HEK293 (cell line): ENCODE results near the gene ABAT.
A peak's percentile ranks its signal among the peaks of the same experiment; 100 is the strongest.

Source experiments
- CTCF ChIA-PET: fragments of 350-600 bp; formaldehyde crosslinking; extraction: SDS; loops from one replicate; lab custom pipeline; 2021; ENCODE audit warnings: antibody characterized with exemption; lab: Yijun Ruan, JAX
- POLR2A ChIA-PET: fragments of 300-600 bp; formaldehyde crosslinking; extraction: SDS; loops from one replicate; lab custom pipeline; 2020; ENCODE audit warnings: antibody characterized with exemption, inconsistent platforms; lab: Yijun Ruan, JAX
- H3K27ac ChIP-seq: fragments of 200-500 bp; sonication (Bioruptor generic); 2 replicates; pipeline ENCODE4 v1.5.1; 2014; ENCODE audit warnings: low read depth, low read length, control low read depth, inconsistent platforms; ENCODE audit errors: extremely low read depth
- H3K36me3 ChIP-seq, 2 experiments: fragments of 200-500 bp in 1 of 2; sonication (Bioruptor generic) in 1 of 2; 1 replicate in 1 of 2; 2 replicates in 1 of 2; pipeline ENCODE4 v1.5.1; 2014 to 2017; ENCODE audit warnings: inconsistent platforms in 2 of 2, low read length in 2 of 2; ENCODE audit not compliant: control insufficient read depth in 2 of 2, insufficient read depth in 1 of 2
- H3K4me1 ChIP-seq: fragments of 200-500 bp; sonication (Bioruptor generic); 2 replicates; pipeline ENCODE4 v1.5.1; 2014; ENCODE audit warnings: mild to moderate bottlenecking, low read length, inconsistent platforms; ENCODE audit not compliant: control insufficient read depth, insufficient read depth
- H3K4me3 ChIP-seq: 2 replicates; pipeline ENCODE4 v1.5.1; 2011; ENCODE audit warnings: low read depth, mild to moderate bottlenecking, control low read depth, low read length, moderate library complexity
- H3K9me3 ChIP-seq: fragments of 200-500 bp; sonication (Bioruptor generic); 2 replicates; pipeline ENCODE4 v1.5.1; 2014; ENCODE audit warnings: low read depth, low read length, inconsistent platforms; ENCODE audit not compliant: control insufficient read depth, insufficient read depth
- HOXD13 ChIP-seq: sonication (generic); formaldehyde crosslinking; IDR thresholded peaks from 2 replicates; pipeline ENCODE4 v1.8.0; 2022; ENCODE audit warnings: missing genetic modification reagents, borderline replicate concordance
- TCF7L2 ChIP-seq: IDR thresholded peaks from 2 replicates; pipeline ENCODE4 v1.6.1; 2011; ENCODE audit warnings: low read depth, mild to moderate bottlenecking, inconsistent platforms, low read length, moderate library complexity, borderline replicate concordance
- YY1 ChIP-seq: fragments of 450-650 bp; formaldehyde crosslinking; IDR thresholded peaks from 2 replicates; pipeline ENCODE4 v1.5.1; 2018; ENCODE audit warnings: missing biosample characterization, missing genetic modification characterization
- ZIC2 ChIP-seq: fragments of 450-650 bp; formaldehyde crosslinking; IDR thresholded peaks from 2 replicates; pipeline ENCODE4 v1.5.1; 2016; ENCODE audit warnings: missing biosample characterization, missing genetic modification characterization
- ZNF146 ChIP-seq: fragments of 450-650 bp; formaldehyde crosslinking; IDR thresholded peaks from 2 replicates; pipeline ENCODE4 v1.5.1; 2016; ENCODE audit warnings: missing biosample characterization, missing genetic modification characterization
- ZNF184 ChIP-seq: fragments of 450-650 bp; IDR thresholded peaks from 2 replicates; pipeline ENCODE4 v1.5.1; 2018; ENCODE audit warnings: missing biosample characterization, mild to moderate bottlenecking, missing genetic modification characterization
- ZNF19 ChIP-seq: fragments of 450-650 bp; formaldehyde crosslinking; IDR thresholded peaks from 2 replicates; pipeline ENCODE4; 2016; ENCODE audit warnings: missing biosample characterization, missing genetic modification characterization, low read depth
- ZNF214 ChIP-seq: fragments of 450-650 bp; formaldehyde crosslinking; IDR thresholded peaks from 2 replicates; pipeline ENCODE4 v1.5.1; 2017; ENCODE audit warnings: missing biosample characterization, mild to moderate bottlenecking, missing genetic modification characterization, borderline replicate concordance
- ZNF23 ChIP-seq: fragments of 450-650 bp; formaldehyde crosslinking; IDR thresholded peaks from 2 replicates; pipeline ENCODE4 v1.5.1; 2016; ENCODE audit warnings: missing biosample characterization, missing genetic modification characterization, borderline replicate concordance
- ZNF501 ChIP-seq: fragments of 450-650 bp; formaldehyde crosslinking; IDR thresholded peaks from 2 replicates; pipeline ENCODE4 v1.5.1; 2016; ENCODE audit warnings: missing biosample characterization, missing genetic modification characterization
- ZNF544 ChIP-seq: fragments of 450-650 bp; formaldehyde crosslinking; IDR thresholded peaks from 2 replicates; pipeline ENCODE4 v1.5.0; 2017; ENCODE audit warnings: missing biosample characterization, missing genetic modification characterization
- ZNF560 ChIP-seq: fragments of 450-650 bp; formaldehyde crosslinking; IDR thresholded peaks from 2 replicates; pipeline ENCODE4 v1.5.1; 2017; ENCODE audit warnings: missing biosample characterization, missing genetic modification characterization, borderline replicate concordance
- ZNF610 ChIP-seq: fragments of 450-650 bp; formaldehyde crosslinking; IDR thresholded peaks from 2 replicates; pipeline ENCODE4 v1.5.1; 2016; ENCODE audit warnings: missing biosample characterization, missing genetic modification characterization, borderline replicate concordance
- ZNF629 ChIP-seq: fragments of 450-650 bp; formaldehyde crosslinking; IDR thresholded peaks from 2 replicates; pipeline ENCODE4 v1.5.1; 2017; ENCODE audit warnings: missing biosample characterization, missing genetic modification characterization
- ZNF768 ChIP-seq: fragments of 450-650 bp; formaldehyde crosslinking; IDR thresholded peaks from 2 replicates; pipeline ENCODE4 v1.5.1; 2018; ENCODE audit warnings: missing biosample characterization, mild to moderate bottlenecking, missing genetic modification characterization
- TF ChIP-seq, protein P1 (sequence below): IDR thresholded peaks from 2 replicates; pipeline ENCODE4 v1.6.1; 2011; ENCODE audit warnings: mild to moderate bottlenecking, low read depth, low read length, borderline replicate concordance
- TF ChIP-seq, protein P2 (sequence below): fragments of 450-650 bp; formaldehyde crosslinking; IDR thresholded peaks from 2 replicates; pipeline ENCODE4 v1.5.1; 2016; ENCODE audit warnings: missing biosample characterization, missing genetic modification characterization
- TF ChIP-seq, protein P3 (sequence below): fragments of 450-650 bp; formaldehyde crosslinking; IDR thresholded peaks from 2 replicates; pipeline ENCODE4 v1.5.1; 2016; ENCODE audit warnings: missing biosample characterization, missing genetic modification characterization
- TF ChIP-seq, protein P4 (sequence below): fragments of 450-650 bp; formaldehyde crosslinking; IDR thresholded peaks from 2 replicates; pipeline ENCODE4 v1.5.1; 2016; ENCODE audit warnings: missing biosample characterization, missing genetic modification characterization
- TF ChIP-seq, protein P5 (sequence below): fragments of 450-650 bp; formaldehyde crosslinking; IDR thresholded peaks from 2 replicates; pipeline ENCODE4 v1.5.1; 2016; ENCODE audit warnings: missing biosample characterization, missing genetic modification characterization
- TF ChIP-seq, protein P6 (sequence below): fragments of 450-650 bp; formaldehyde crosslinking; IDR thresholded peaks from 2 replicates; pipeline ENCODE4 v1.5.1; 2016; ENCODE audit warnings: missing biosample characterization, missing genetic modification characterization

ABAT gene

GRCh38 chr16:8774208-8774607 is 99.8 kb downstream of the ABAT start:
- Histone ChIP-seq H3K27ac (no peak overlapping the region), H3K4me1 (no peaks in the 10 kb centered on the region), H3K4me3 (no peak overlapping the region), H3K36me3 (peaks cover 0 to 51% of the 10 kb centered on the region in 2 experiments; a peak in 1 of 3 replicates), H3K9me3 (no peaks in the 10 kb centered on the region)
- ChIA-PET CTCF (interaction anchor here (0.6 to 1.1 kb wide), 2 partner anchors 12 to 16 kb away, joined by 3 read pairs; no protein-coding TSS in a partner anchor), POLR2A (no interaction called here)
- TF ChIP-seq ZNF19 (tag by site-specific recombination) = no peak
- TF ChIP-seq ZNF184 = no peak
- no peak for TF ChIP-seq ZNF146
- TF ChIP-seq, protein P1, sequence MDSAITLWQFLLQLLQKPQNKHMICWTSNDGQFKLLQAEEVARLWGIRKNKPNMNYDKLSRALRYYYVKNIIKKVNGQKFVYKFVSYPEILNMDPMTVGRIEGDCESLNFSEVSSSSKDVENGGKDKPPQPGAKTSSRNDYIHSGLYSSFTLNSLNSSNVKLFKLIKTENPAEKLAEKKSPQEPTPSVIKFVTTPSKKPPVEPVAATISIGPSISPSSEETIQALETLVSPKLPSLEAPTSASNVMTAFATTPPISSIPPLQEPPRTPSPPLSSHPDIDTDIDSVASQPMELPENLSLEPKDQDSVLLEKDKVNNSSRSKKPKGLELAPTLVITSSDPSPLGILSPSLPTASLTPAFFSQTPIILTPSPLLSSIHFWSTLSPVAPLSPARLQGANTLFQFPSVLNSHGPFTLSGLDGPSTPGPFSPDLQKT = no peak
- TF ChIP-seq, protein P2, sequence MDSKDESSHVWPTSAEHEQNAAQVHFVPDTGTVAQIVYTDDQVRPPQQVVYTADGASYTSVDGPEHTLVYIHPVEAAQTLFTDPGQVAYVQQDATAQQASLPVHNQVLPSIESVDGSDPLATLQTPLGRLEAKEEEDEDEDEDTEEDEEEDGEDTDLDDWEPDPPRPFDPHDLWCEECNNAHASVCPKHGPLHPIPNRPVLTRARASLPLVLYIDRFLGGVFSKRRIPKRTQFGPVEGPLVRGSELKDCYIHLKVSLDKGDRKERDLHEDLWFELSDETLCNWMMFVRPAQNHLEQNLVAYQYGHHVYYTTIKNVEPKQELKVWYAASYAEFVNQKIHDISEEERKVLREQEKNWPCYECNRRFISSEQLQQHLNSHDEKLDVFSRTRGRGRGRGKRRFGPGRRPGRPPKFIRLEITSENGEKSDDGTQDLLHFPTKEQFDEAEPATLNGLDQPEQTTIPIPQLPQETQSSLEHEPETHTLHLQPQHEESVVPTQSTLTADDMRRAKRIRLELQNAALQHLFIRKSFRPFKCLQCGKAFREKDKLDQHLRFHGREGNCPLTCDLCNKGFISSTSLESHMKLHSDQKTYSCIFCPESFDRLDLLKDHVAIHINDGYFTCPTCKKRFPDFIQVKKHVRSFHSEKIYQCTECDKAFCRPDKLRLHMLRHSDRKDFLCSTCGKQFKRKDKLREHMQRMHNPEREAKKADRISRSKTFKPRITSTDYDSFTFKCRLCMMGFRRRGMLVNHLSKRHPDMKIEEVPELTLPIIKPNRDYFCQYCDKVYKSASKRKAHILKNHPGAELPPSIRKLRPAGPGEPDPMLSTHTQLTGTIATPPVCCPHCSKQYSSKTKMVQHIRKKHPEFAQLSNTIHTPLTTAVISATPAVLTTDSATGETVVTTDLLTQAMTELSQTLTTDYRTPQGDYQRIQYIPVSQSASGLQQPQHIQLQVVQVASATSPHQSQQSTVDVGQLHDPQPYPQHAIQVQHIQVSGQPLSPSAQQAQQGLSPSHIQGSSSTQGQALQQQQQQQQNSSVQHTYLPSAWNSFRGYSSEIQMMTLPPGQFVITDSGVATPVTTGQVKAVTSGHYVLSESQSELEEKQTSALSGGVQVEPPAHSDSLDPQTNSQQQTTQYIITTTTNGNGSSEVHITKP (tag by site-specific recombination) = no peak
- TF ChIP-seq ZNF501 (tag by site-specific recombination) = no peak

DNA sequence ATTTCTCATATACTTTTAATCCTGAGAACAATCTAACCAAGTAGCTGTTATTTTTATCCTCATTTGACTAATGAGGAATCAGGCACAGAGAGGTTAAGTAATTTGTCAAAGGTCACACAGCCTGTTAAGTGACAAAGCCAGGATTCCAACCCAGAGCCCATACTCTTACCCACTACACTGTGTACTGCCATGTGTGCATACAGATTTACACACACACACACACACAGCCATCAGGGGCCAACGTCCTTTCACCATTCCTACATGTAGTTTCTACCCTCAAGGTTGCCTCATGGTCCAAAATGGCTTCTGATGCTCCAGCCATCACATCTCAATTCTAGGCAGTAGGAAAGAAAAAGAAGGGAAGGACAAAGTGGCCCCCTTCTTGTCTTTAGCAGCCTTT is 100.9 kb downstream of the ABAT start:
- no peak overlapping the region for H3K27ac ChIP-seq
- ChIA-PET CTCF (interaction anchor here (0.8 kb wide), 1 partner anchor 114 kb away, joined by 4 read pairs; no protein-coding TSS in a partner anchor), POLR2A (no interaction called here)
- no peak overlapping the region for H3K4me3 ChIP-seq
- TF ChIP-seq, protein P3, sequence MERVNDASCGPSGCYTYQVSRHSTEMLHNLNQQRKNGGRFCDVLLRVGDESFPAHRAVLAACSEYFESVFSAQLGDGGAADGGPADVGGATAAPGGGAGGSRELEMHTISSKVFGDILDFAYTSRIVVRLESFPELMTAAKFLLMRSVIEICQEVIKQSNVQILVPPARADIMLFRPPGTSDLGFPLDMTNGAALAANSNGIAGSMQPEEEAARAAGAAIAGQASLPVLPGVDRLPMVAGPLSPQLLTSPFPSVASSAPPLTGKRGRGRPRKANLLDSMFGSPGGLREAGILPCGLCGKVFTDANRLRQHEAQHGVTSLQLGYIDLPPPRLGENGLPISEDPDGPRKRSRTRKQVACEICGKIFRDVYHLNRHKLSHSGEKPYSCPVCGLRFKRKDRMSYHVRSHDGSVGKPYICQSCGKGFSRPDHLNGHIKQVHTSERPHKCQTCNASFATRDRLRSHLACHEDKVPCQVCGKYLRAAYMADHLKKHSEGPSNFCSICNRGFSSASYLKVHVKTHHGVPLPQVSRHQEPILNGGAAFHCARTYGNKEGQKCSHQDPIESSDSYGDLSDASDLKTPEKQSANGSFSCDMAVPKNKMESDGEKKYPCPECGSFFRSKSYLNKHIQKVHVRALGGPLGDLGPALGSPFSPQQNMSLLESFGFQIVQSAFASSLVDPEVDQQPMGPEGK (tag by site-specific recombination) = no peak
- TF ChIP-seq ZNF560 = no peak
- TF ChIP-seq ZNF629 (tag by site-specific recombination) = no peak
- TF ChIP-seq, protein P4, sequence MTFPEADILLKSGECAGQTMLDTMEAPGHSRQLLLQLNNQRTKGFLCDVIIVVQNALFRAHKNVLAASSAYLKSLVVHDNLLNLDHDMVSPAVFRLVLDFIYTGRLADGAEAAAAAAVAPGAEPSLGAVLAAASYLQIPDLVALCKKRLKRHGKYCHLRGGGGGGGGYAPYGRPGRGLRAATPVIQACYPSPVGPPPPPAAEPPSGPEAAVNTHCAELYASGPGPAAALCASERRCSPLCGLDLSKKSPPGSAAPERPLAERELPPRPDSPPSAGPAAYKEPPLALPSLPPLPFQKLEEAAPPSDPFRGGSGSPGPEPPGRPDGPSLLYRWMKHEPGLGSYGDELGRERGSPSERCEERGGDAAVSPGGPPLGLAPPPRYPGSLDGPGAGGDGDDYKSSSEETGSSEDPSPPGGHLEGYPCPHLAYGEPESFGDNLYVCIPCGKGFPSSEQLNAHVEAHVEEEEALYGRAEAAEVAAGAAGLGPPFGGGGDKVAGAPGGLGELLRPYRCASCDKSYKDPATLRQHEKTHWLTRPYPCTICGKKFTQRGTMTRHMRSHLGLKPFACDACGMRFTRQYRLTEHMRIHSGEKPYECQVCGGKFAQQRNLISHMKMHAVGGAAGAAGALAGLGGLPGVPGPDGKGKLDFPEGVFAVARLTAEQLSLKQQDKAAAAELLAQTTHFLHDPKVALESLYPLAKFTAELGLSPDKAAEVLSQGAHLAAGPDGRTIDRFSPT = no peak
- TF ChIP-seq ZNF23 (tag by site-specific recombination) = no peak
- TF ChIP-seq ZNF19 (tag by site-specific recombination) = no peak
- TF ChIP-seq, protein P5, sequence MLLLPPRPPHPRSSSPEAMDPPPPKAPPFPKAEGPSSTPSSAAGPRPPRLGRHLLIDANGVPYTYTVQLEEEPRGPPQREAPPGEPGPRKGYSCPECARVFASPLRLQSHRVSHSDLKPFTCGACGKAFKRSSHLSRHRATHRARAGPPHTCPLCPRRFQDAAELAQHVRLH (tag by site-specific recombination) = peak; percentile 68; the same call in 1 of the 2 replicates
- no peak for TF ChIP-seq ZNF214 (tag by site-specific recombination)
- TF ChIP-seq, protein P6, sequence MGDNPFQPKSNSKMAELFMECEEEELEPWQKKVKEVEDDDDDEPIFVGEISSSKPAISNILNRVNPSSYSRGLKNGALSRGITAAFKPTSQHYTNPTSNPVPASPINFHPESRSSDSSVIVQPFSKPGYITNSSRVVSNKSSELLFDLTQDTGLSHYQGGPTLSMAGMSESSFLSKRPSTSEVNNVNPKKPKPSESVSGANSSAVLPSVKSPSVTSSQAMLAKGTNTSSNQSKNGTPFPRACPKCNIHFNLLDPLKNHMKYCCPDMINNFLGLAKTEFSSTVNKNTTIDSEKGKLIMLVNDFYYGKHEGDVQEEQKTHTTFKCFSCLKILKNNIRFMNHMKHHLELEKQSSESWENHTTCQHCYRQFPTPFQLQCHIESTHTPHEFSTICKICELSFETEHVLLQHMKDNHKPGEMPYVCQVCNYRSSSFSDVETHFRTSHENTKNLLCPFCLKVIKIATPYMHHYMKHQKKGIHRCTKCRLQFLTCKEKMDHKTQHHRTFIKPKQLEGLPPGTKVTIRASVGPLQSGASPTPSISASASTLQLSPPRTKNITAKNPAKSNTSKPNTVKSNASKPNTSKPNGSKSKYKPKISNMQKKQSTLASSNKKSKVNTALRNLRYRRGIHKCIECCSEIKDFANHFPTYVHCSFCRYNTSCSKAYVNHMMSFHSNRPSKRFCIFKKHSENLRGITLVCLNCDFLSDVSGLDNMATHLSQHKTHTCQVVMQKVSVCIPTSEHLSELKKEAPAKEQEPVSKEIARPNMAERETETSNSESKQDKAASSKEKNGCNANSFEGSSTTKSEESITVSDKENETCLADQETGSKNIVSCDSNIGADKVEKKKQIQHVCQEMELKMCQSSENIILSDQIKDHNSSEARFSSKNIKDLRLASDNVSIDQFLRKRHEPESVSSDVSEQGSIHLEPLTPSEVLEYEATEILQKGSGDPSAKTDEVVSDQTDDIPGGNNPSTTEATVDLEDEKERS (tag by site-specific recombination) = no peak
- TF ChIP-seq ZIC2 = no peak
- TF ChIP-seq ZNF544 = no peak
- no peak for TF ChIP-seq TCF7L2
- TF ChIP-seq ZNF768 (tag by site-specific recombination) = peak; percentile 77
- TF ChIP-seq HOXD13 (CRISPR knock-in tag) = no peak
- TF ChIP-seq YY1 (tag by site-specific recombination) = no peak
- TF ChIP-seq ZNF610 = no peak
- H3K4me1 ChIP-seq = no peaks in the 10 kb centered on the region
- no peaks in the 10 kb centered on the region for H3K9me3 ChIP-seq
- peaks cover 0 to 60% of the 10 kb centered on the region in 2 experiments; a peak in 1 of 3 replicates for H3K36me3 ChIP-seq
